GM21526 (cell line): ENCODE measurements around the gene GCK.

Experiments used
- ATAC-seq: cut with Tn5 transposase; IDR thresholded peaks from one replicate; pipeline ENCODE4 v1.9.1; 2021; ENCODE audit warnings: moderate library complexity; ENCODE audit not compliant: unreplicated experiment, low FRiP score

GCK gene

GRCh38 chr7:44158096-44158872 is 31.0 kb downstream of the GCK start:
- no peak for ATAC-seq

- no peak for ATAC-seq
These were observed 31.8 kb downstream of the GCK start for GRCh38 chr7:44157116-44158080.

- no peak for ATAC-seq
These were observed 32.7 kb downstream of the GCK start for GRCh38 chr7:44156453-44157010.

GRCh38 chr7:44155191-44156185 is 33.8 kb downstream of the GCK start:
- ATAC-seq, result no peak

- no peak for ATAC-seq
These were observed 34.5 kb downstream of the GCK start for GRCh38 chr7:44154703-44155102.

GRCh38 chr7:44153948-44154335 is 35.3 kb downstream of the GCK start:
- no peak for ATAC-seq

GRCh38 chr7:44152971-44153947 is 36.0 kb downstream of the GCK start:
- ATAC-seq, result no peak

- no peak for ATAC-seq
These were observed 37.3 kb downstream of the GCK start for GRCh38 chr7:44151956-44152355.

- no peak for ATAC-seq
These were observed 38.0 kb downstream of the GCK start for GRCh38 chr7:44150966-44151941.

- no peak for ATAC-seq
These were observed 38.8 kb downstream of the GCK start for GRCh38 chr7:44150466-44150832.

GRCh38 chr7:44149571-44150465 is 39.4 kb downstream of the GCK start:
- no peak for ATAC-seq

GRCh38 chr7:44148961-44149536 is 40.2 kb downstream of the GCK start:
- ATAC-seq, result no peak

- no peak for ATAC-seq
These were observed 41.1 kb downstream of the GCK start for GRCh38 chr7:44148166-44148565.

GRCh38 chr7:44147026-44147991 is 41.9 kb downstream of the GCK start:
- no peak for ATAC-seq
